Measurements from ENCODE around the gene KIF20A. TPM values are rescaled to one million over a fixed set of nuclear protein-coding genes. Genes with fewer than 3 reads are reported as not detected.

Gene KIF20A
- total RNA-seq = 1 to 10 TPM in 1 of 3 donors, under 1 TPM in 1, not detected in 1; 0.29 to 2.1 TPM

DNA sequence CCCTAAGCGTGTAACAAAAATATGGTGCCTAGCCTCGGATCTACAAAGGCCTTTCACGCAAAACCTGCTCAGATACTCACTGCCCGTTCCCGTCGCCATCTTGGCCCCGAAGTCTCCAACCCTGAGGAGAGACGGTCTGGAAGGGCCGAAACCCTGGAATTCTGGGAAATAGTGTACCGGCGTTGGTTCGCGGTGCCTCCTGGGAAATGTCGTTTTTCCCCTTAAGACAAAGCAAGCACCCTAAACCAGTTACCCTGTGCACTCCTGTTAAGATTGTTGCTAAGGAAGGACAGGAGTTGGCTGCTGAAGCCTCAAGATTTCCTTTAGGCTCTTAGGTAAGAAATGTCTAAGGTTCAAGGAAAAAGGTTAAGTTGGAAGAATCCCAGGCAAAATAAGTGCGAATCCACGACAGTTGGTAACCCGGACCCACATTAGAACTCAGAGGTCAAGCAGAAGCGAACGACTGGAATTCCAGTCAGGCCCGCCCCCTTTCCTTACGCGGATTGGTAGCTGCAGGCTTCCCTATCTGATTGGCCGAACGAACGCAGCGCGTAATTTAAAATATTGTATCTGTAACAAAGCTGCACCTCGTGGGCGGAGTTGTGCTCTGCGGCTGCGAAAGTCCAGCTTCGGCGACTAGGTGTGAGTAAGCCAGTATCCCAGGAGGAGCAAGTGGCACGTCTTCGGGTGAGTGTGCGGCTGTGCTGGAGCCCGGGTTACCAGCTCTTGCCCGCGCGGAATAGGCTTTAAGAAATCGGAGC is at the start of gene KIF20A, which contains the start of gene BRD8:
Gene KIF20A (plus strand): TSS at position 597 of the 761 bp plus-strand sequence. CDS start 569 bp downstream, outside the sequence.
Gene BRD8 (minus strand): TSS at position 115 of the 761 bp plus-strand sequence. CDS start 16 bp downstream, at position 99.
- Histone ChIP-seq H3K27ac (peak within 1 kb of the TSS; percentile 86 to 88), H3K27me3 (no peaks in the 10 kb centered on the region), H3K36me3 (no peaks in the 10 kb centered on the region), H3K4me1 (peaks cover 0 to 12% of the 10 kb centered on the region in 2 donors), H3K4me3 (peak within 1 kb of the TSS; percentile 70 to 81 (median 77)), H3K9me3 (no peaks in the 10 kb centered on the region)
- peak; percentile 94 to 97 for DNase-seq (ENCODE audit: low spot score in 2 of 2)
- intact Hi-C loops (cut with DNase I; ENCODE audit: low total_unique reads) = no loop called here
- TF ChIP-seq POLR2A (IDR thresholded peaks at IDR 0.05) = no peak
- TF ChIP-seq, protein P1, sequence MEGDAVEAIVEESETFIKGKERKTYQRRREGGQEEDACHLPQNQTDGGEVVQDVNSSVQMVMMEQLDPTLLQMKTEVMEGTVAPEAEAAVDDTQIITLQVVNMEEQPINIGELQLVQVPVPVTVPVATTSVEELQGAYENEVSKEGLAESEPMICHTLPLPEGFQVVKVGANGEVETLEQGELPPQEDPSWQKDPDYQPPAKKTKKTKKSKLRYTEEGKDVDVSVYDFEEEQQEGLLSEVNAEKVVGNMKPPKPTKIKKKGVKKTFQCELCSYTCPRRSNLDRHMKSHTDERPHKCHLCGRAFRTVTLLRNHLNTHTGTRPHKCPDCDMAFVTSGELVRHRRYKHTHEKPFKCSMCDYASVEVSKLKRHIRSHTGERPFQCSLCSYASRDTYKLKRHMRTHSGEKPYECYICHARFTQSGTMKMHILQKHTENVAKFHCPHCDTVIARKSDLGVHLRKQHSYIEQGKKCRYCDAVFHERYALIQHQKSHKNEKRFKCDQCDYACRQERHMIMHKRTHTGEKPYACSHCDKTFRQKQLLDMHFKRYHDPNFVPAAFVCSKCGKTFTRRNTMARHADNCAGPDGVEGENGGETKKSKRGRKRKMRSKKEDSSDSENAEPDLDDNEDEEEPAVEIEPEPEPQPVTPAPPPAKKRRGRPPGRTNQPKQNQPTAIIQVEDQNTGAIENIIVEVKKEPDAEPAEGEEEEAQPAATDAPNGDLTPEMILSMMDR (IDR thresholded peaks at IDR 0.05) = no peak
- peak; percentile 64 to 89 (median 68) for TF ChIP-seq POLR2AphosphoS5 (IDR thresholded peaks at IDR 0.05)

DNA sequence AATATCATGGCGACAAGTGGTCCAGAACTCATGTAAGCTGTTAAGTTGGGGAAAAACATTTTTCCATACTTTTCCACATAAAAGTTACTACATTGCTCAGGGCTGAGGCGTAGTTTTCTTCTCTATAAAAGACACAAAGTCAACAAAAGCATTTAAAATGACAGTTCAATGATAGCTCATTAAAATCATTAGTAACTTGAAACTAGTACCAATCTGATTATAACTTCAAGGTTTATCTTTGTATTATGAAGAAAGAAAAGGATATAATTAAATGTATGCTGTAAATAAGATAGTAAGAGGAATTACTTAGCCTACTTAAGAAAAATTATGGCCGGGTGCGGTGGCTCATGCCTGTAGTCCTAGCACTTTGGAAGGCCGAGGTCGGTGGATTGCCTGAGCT is 49.6 kb upstream of the KIF20A start:
- Histone ChIP-seq H3K9me3 (no peaks in the 10 kb centered on the region), H3K4me1 (no peaks in the 10 kb centered on the region), H3K27me3 (no peaks in the 10 kb centered on the region), H3K36me3 (no peaks in the 10 kb centered on the region), H3K27ac (no peak overlapping the region), H3K4me3 (no peak overlapping the region)
- no peak for TF ChIP-seq POLR2A (IDR thresholded peaks at IDR 0.05)
- TF ChIP-seq, protein P1 (IDR thresholded peaks at IDR 0.05) = no peak
- no peak for TF ChIP-seq POLR2AphosphoS5 (IDR thresholded peaks at IDR 0.05)
- intact Hi-C loops (cut with DNase I; ENCODE audit: low total_unique reads) = no loop called here
- no peak for DNase-seq (ENCODE audit: low spot score in 2 of 2)

DNA sequence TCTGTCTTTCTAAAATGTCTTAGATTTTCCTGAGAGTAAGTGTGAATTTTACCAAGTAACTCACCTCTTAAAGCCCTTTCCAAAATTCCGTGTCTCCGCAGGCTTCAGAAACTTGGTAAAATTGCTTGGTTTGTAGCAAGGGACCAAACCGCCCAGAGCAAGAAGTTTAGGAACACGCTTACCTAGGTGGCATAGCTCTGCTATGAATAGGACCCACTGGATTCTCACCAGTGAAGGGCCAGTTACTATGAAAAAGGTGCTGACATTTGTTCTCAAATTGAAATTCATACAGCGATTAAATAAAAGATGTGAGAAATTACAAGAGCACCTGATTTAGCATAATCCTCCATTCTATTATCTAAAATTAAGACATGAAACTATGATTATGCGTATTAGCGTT is 46.4 kb upstream of the KIF20A start:
- Histone ChIP-seq H3K27ac (no peak overlapping the region), H3K4me1 (no peaks in the 10 kb centered on the region), H3K36me3 (no peaks in the 10 kb centered on the region), H3K4me3 (peak overlapping the region in 1 of 3 donors; percentile 25), H3K9me3 (no peaks in the 10 kb centered on the region), H3K27me3 (no peaks in the 10 kb centered on the region)
- intact Hi-C loops (cut with DNase I; ENCODE audit: low total_unique reads) = no loop called here
- TF ChIP-seq, protein P1 (IDR thresholded peaks at IDR 0.05) = no peak
- TF ChIP-seq POLR2AphosphoS5 (IDR thresholded peaks at IDR 0.05) (no peak), POLR2A (IDR thresholded peaks at IDR 0.05) (no peak)
- DNase-seq (ENCODE audit: low spot score in 2 of 2) = no peak

DNA sequence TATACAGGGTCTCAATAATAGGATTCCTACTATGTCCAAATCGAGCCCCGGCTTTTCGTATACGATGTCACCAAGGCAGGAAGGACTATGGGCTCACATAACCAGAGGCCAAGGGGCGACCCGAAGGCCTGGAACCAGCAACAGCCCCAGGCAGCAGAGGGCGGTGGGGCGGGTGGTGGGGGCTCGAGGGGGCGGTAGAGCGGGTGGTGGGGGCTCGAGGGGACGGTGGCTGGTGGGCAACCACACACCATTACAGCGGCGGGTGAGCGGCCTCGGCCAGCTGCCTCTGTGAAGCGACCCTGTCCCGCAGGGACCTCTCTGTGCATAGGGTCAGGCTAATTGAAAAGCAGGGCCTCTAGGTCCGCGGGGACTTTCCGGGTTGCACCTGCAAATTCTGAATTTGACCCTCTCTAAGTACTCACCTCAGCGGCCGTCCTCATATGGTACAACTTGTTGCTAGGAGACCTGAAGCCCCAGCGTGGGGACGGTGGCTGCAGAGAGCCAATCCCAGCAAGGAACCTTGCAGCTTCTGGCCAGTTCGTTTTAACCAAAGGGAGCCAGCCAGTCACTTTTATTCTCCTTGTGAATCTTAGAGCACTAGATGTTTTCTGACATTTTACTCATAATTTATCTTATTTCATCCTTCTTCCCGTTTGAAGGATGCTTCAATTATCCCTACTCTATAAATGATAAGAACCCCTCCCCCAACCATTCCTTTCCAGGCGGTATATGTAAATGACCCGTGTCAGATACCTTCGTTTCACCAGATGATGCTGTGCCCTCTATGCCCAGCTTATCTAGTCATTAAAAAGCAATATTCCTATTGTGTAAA is 39.7 kb upstream of the KIF20A start, which contains the start of gene NME5:
Gene NME5 (minus strand): TSS at position 480 of the 832 bp plus-strand sequence. CDS start 648 bp downstream, outside the sequence.
- DNase-seq (ENCODE audit: low spot score in 2 of 2) = peak; percentile 30 to 58

More for the DNA sequence above, 39.7 kb upstream of the KIF20A start, which contains the start of gene NME5:
- Histone ChIP-seq H3K4me3 (peak within 1 kb of the TSS; percentile 46 to 68 (median 64)), H3K36me3 (no peaks in the 10 kb centered on the region), H3K4me1 (no peaks in the 10 kb centered on the region), H3K27me3 (no peaks in the 10 kb centered on the region), H3K27ac (no peak within 1 kb of the TSS), H3K9me3 (no peaks in the 10 kb centered on the region)
- TF ChIP-seq POLR2A (IDR thresholded peaks at IDR 0.05) = no peak
- TF ChIP-seq, protein P1 (IDR thresholded peaks at IDR 0.05) = no peak
- TF ChIP-seq POLR2AphosphoS5 (IDR thresholded peaks at IDR 0.05) = no peak
- intact Hi-C loops (cut with DNase I; ENCODE audit: low total_unique reads) = no loop called here
